Hepatocyte (in vitro differentiated cells): ENCODE data around the gene ANKRD29. TPM values are rescaled to one million over a fixed set of nuclear protein-coding genes. Genes with fewer than 3 reads are reported as not detected.

Experiments
- DNase-seq: peaks from one replicate; pipeline ENCODE4 v3.0.0-alpha.2; 2016; ENCODE audit warnings: low spot score
- H2AFZ ChIP-seq: fragments of 200-600 bp; sonication (generic); 2 replicates; pipeline ENCODE4 v1.6.0; 2016; ENCODE audit warnings: antibody characterized with exemption, mild to moderate bottlenecking
- H3K27ac ChIP-seq: fragments of 200-600 bp; sonication (generic); 2 replicates; pipeline ENCODE4 v1.5.1; 2016; ENCODE audit warnings: mild to moderate bottlenecking
- H3K27me3 ChIP-seq: fragments of 200-600 bp; sonication (generic); 2 replicates; pipeline ENCODE4 v1.6.1; 2016
- H3K36me3 ChIP-seq: fragments of 200-600 bp; sonication (generic); replicated peaks from 2 replicates; pipeline ENCODE4 v1.5.1; 2016; ENCODE audit warnings: low read depth; ENCODE audit not compliant: insufficient read depth
- H3K4me1 ChIP-seq: fragments of 200-600 bp; sonication (generic); 2 replicates; pipeline ENCODE4 v1.5.1; 2016; ENCODE audit warnings: mild to moderate bottlenecking, moderate library complexity; ENCODE audit not compliant: insufficient read depth
- H3K4me2 ChIP-seq: fragments of 200-600 bp; sonication (generic); 2 replicates; pipeline ENCODE4 v1.6.0; 2016
- H3K4me3 ChIP-seq: fragments of 200-600 bp; sonication (generic); 2 replicates; pipeline ENCODE4 v1.5.1; 2016; ENCODE audit warnings: mild to moderate bottlenecking
- H3K79me2 ChIP-seq: fragments of 200-600 bp; sonication (generic); 2 replicates; pipeline ENCODE4 v1.6.0; 2017; ENCODE audit warnings: mild to moderate bottlenecking
- H3K9me2 ChIP-seq: fragments of 200-600 bp; sonication (generic); replicated peaks from 2 replicates; pipeline ENCODE4 v1.6.0; 2017; ENCODE audit warnings: mild to moderate bottlenecking; ENCODE audit not compliant: insufficient read depth
- H3K9me3 ChIP-seq: fragments of 200-600 bp; sonication (generic); 2 replicates; pipeline ENCODE4 v1.5.1; 2016; ENCODE audit warnings: low read depth, mild to moderate bottlenecking
- H4K20me1 ChIP-seq: fragments of 200-600 bp; sonication (generic); 2 replicates; pipeline ENCODE4 v1.6.0; 2016; ENCODE audit warnings: mild to moderate bottlenecking; ENCODE audit not compliant: insufficient read depth, poor library complexity, severe bottlenecking
- EZH2 ChIP-seq: fragments of 200-600 bp; sonication (generic); IDR thresholded peaks from 2 replicates; pipeline ENCODE4 v1.6.1; 2016; ENCODE audit warnings: antibody characterized with exemption, mild to moderate bottlenecking, borderline replicate concordance
- EZH2phosphoT487 ChIP-seq: fragments of 200-600 bp; sonication (generic); IDR thresholded peaks from one replicate; pipeline ENCODE4 v1.6.1; 2018; ENCODE audit warnings: antibody characterized with exemption, mild to moderate bottlenecking, low read depth, moderate library complexity; ENCODE audit not compliant: unreplicated experiment, severe bottlenecking
- WGBS: methylation state at CpG from one replicate; pipeline ENCODE4 v1.1.6; 2016; ENCODE audit warnings: low lambda C conversion rate; ENCODE audit errors: missing lambda C conversion rate; 5-methylcytosine and 5-hydroxymethylcytosine counted together
- polyA plus RNA-seq: library from polyadenylated mRNA; unstranded; fragments of >200 nt; fragmentation: Nextera tagmentation; extraction: Ambion mirVana; gene quantifications from 2 replicates; pipeline ENCODE4 v1.2.1, GENCODE V29; 2016
- total RNA-seq: library from RNA; depleted of rRNA; stranded (reverse); fragments of >200 nt; gene quantifications from 2 replicates; pipeline ENCODE4 v1.2.3, GENCODE V29; 2014
- TF ChIP-seq, protein P1 (sequence below): fragments of 200-600 bp; sonication (generic); IDR thresholded peaks from 2 replicates; pipeline ENCODE4 v1.5.1; 2016; ENCODE audit warnings: antibody characterized with exemption, mild to moderate bottlenecking; ENCODE audit not compliant: poor library complexity

Gene ANKRD29
- total and polyA plus RNA-seq, 2 experiments from 2014 or later: 7.7 to 12.1 TPM

DNA sequence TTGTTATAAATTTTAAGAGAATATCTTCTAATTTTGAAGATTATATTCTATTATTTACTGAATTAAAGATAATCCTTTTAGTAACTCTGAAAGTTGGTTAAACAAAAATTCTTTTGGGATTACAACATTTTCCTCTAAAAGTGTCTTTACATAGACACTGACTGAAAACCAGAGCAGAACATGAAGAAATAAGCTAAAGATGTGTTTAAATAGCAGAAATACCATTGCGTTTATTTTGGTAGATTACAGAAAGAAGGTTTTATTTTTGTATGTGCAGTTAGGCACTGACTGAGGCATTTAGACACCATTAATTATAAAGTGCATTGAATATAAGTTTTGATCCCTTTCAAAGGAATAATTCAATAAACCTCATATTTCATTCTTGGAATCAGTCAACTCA, 62.9 kb downstream of the ANKRD29 start:
- no peak overlapping the region for H2AFZ ChIP-seq
- no peak for TF ChIP-seq EZH2phosphoT487
- no peak for TF ChIP-seq EZH2
- TF ChIP-seq, protein P1, sequence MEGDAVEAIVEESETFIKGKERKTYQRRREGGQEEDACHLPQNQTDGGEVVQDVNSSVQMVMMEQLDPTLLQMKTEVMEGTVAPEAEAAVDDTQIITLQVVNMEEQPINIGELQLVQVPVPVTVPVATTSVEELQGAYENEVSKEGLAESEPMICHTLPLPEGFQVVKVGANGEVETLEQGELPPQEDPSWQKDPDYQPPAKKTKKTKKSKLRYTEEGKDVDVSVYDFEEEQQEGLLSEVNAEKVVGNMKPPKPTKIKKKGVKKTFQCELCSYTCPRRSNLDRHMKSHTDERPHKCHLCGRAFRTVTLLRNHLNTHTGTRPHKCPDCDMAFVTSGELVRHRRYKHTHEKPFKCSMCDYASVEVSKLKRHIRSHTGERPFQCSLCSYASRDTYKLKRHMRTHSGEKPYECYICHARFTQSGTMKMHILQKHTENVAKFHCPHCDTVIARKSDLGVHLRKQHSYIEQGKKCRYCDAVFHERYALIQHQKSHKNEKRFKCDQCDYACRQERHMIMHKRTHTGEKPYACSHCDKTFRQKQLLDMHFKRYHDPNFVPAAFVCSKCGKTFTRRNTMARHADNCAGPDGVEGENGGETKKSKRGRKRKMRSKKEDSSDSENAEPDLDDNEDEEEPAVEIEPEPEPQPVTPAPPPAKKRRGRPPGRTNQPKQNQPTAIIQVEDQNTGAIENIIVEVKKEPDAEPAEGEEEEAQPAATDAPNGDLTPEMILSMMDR: no peak
- no peaks in the 10 kb centered on the region for H4K20me1 ChIP-seq
- H3K9me3 ChIP-seq: no peaks in the 10 kb centered on the region
- H3K27ac ChIP-seq: no peak overlapping the region
- H3K36me3 ChIP-seq: no peaks in the 10 kb centered on the region
- H3K4me1 ChIP-seq: no peaks in the 10 kb centered on the region
- H3K4me2 ChIP-seq: no peak overlapping the region
- no peak overlapping the region for H3K4me3 ChIP-seq
- no peaks in the 10 kb centered on the region for H3K9me2 ChIP-seq
- no peaks in the 10 kb centered on the region for H3K79me2 ChIP-seq
- no peak for DNase-seq
- WGBS: 71% methylated on average over 1 of the region's 1 CpG
- no peaks in the 10 kb centered on the region for H3K27me3 ChIP-seq

DNA sequence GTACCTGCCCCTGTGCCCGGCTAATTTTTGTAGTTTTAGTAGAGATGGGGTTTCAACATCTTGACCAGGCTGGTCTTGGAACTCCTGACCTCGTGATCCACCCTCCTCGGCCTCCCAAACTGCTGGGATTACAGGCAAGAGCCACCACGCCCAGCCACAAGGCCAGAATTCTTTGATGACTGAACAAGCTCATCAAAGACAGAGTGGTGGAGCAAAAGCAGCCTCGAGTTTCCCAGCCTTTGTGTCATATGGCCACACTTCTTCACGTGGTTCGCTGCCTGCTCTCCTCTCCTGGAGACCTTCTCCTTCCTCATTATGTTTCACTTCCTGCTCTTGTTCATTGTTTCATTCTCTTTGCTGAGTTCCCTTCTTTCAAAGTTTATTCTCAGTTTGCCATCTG, 66.5 kb downstream of the ANKRD29 start:
- no peaks in the 10 kb centered on the region for H3K36me3 ChIP-seq
- H3K4me3 ChIP-seq: no peak overlapping the region
- no peaks in the 10 kb centered on the region for H3K4me1 ChIP-seq
- H3K9me2 ChIP-seq: no peaks in the 10 kb centered on the region
- H4K20me1 ChIP-seq: no peaks in the 10 kb centered on the region
- H3K79me2 ChIP-seq: no peaks in the 10 kb centered on the region
- H3K9me3 ChIP-seq: no peaks in the 10 kb centered on the region
- no peak overlapping the region for H3K4me2 ChIP-seq
- no peak for DNase-seq
- TF ChIP-seq, protein P1: no peak
- TF ChIP-seq EZH2phosphoT487 (no peak), EZH2 (no peak)
- WGBS: 81% methylated on average over 7 of the region's 7 CpGs
- H3K27me3 ChIP-seq: no peaks in the 10 kb centered on the region
- H3K27ac ChIP-seq: no peak overlapping the region
- H2AFZ ChIP-seq: no peak overlapping the region

DNA sequence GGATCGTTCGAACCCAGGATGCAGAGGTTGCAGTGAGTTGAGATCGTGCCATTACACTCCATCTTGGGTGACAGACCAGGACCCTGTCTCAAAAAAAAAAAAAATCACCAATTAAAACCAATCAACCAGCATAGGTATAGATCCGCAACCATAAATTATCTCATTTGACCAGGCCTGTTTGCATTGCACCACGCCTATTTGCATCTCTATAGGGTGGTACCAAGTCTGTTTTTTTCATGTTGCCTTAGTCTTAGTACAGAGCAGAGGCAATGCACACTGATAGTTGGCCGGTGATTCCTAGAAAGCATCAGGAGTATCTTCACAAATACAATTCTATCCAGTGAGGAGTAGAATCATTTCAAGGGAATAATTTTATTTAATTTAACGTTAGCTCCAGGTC, 67.1 kb downstream of the ANKRD29 start:
- H3K27ac ChIP-seq: no peak overlapping the region
- no peaks in the 10 kb centered on the region for H3K9me3 ChIP-seq
- H3K36me3 ChIP-seq: no peaks in the 10 kb centered on the region
- TF ChIP-seq EZH2: no peak
- TF ChIP-seq, protein P1: no peak
- TF ChIP-seq EZH2phosphoT487: no peak
- no peaks in the 10 kb centered on the region for H4K20me1 ChIP-seq
- WGBS: 93% methylated on average over 7 of the region's 7 CpGs
- no peaks in the 10 kb centered on the region for H3K9me2 ChIP-seq
- DNase-seq: no peak
- no peak overlapping the region for H3K4me2 ChIP-seq
- no peaks in the 10 kb centered on the region for H3K4me1 ChIP-seq
- no peak overlapping the region for H2AFZ ChIP-seq
- H3K4me3 ChIP-seq: no peak overlapping the region
- no peaks in the 10 kb centered on the region for H3K27me3 ChIP-seq
- H3K79me2 ChIP-seq: no peaks in the 10 kb centered on the region

DNA sequence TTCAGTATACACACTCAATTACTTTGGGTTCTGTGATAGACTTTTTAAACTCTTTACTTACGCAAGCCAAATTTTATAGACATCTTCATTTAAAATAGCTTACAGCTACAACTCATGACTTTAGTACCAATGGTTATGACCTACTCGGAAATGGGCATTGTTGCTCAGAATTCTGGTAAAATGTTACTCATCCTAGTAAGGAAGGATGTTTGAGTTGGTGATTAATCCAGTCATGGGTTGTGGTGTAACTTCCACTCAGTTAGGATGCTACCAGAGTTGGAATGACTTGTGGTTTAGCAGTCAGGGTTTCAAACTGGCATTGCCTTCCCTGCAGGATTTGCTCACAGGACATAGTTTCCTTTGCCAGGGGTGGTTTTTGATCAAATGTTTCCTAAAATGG, 69.0 kb downstream of the ANKRD29 start:
- no peaks in the 10 kb centered on the region for H3K27me3 ChIP-seq
- no peaks in the 10 kb centered on the region for H3K79me2 ChIP-seq
- H2AFZ ChIP-seq: no peak overlapping the region
- H3K9me2 ChIP-seq: no peaks in the 10 kb centered on the region
- H3K9me3 ChIP-seq: no peaks in the 10 kb centered on the region
- H3K27ac ChIP-seq: no peak overlapping the region
- DNase-seq: no peak
- 96% methylated on average over 2 of the region's 2 CpGs for WGBS
- no peaks in the 10 kb centered on the region for H3K4me1 ChIP-seq
- no peak overlapping the region for H3K4me3 ChIP-seq
- TF ChIP-seq EZH2 (no peak), EZH2phosphoT487 (no peak)
- TF ChIP-seq, protein P1: no peak
- no peak overlapping the region for H3K4me2 ChIP-seq
- no peaks in the 10 kb centered on the region for H3K36me3 ChIP-seq
- H4K20me1 ChIP-seq: no peaks in the 10 kb centered on the region
